Measurements from ENCODE around the gene FOXA2.

- TF ChIP-seq CTCF (IDR thresholded peaks at IDR 0.05), result no peak
- no peak for TF ChIP-seq POLR2A (IDR thresholded peaks at IDR 0.05)
Measured at GRCh38 chr20:22578221-22579118, 5.9 kb downstream of the FOXA2 start.
